Stimulated activated CD4-positive, alpha-beta T cell treated with anti-CD3 and anti-CD28 coated beads, Interleukin-12 subunit alpha, Interleukin-12 subunit beta, amount 100 ng/mL, for 48 hours (primary cell): Measurements from ENCODE around the gene CRKL.
"Not testable (repeated sequence)": the region's sequence is repeated elsewhere in the genome, so short reads cannot be mapped to it uniquely, and the experiment has no call there.

Experiments
- DNase-seq, 3 donors: peaks; one replicate each; pipeline ENCODE4 v3.0.0-alpha.2; 2020; ENCODE audit warnings: low read depth in 2 of 3, low spot score in 1 of 3

Gene CRKL, protein sequence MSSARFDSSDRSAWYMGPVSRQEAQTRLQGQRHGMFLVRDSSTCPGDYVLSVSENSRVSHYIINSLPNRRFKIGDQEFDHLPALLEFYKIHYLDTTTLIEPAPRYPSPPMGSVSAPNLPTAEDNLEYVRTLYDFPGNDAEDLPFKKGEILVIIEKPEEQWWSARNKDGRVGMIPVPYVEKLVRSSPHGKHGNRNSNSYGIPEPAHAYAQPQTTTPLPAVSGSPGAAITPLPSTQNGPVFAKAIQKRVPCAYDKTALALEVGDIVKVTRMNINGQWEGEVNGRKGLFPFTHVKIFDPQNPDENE

DNA sequence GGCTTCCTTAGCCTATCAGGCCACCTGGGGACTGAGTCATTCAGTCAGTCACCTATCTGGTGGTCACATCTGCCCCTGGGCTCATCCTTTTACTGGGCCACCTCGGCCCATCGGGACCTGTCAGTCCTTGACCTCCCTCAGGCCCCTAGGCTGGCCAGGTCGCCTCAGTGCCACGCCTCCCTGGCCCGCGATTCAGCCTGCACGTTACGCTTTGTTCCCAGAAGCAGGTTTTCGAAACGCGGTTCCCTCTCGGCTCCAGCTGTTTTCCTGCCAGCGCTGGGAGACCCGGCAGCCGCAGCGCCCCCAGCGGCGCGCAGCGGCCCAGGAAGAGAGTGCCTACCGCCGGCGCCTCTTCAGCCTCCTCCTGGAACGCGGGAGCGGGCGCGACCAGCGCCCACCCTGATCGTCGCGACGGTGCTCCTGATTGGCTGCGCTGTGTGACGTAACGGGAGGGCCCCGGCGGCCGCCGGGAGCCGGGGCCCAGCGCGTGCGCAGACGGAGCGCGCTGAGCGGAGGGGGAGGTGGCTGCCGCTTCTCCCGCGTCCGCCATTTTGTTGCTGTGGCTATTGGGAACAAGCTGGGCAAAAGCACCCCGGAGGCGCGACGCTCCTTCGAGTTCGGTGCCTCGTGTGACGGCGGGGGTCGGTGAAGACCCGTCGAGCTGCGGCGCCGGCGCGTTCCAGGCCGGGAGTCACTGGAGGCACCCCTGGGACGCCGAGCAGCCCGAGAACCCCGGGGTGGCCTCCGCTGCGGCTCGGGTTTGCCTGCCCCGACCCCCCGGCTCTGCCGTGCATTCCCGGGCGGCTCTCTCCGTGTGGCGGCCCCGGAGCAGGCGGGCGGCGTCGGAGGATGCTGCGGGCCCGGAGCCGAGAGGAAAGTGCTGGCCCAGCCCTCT lies at the start of gene CRKL:
CRKL (plus strand) TSS at position 492 of the 895 bp plus-strand sequence. CDS start 528 bp downstream, outside the sequence.
- peak; percentile 90 to 96 (median 93) for DNase-seq

DNA sequence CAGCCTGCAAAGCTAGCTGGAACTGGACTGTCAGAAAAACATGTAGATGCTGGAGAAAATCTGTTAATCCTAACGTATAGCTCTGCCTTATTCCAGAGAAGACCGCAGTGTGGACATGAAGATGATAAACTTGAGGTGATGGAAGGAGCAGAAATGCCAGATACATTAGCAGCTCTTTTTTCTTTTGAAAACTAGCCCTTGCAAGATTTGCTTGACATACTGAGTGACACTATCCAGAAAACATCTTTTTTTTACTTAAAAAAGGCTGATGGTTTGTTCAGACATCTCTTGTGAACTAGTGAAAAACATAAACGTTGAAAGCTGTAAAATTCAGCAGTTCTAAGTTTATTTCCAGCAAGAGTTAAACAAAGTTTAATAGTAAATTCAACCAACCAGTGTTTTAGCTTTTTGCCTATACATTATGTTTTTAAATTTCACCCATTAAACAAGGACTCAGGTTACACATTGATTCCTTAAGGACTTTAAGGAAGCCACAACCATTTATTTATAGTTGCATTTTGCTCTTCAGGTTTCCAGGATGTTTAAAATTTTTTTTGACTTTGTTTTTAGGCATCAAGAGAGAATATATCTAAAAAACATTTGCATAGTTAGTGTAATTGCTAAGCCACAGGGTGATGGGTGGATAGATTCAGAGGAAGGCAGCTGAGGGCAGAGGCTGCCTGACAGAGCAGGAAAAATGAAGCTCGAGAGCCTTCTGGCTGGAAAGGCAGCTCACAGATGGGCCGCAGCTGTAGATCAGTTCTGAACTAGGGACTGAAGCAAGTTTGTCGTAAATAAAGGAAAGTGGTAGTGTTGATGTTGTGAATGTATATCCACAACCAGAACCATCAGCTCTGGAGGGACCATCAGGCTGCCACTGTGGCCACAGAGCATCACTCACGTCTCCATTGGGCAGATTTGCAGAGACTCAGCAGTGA lies 48.9 kb upstream of the CRKL start:
- no peak for DNase-seq

DNA sequence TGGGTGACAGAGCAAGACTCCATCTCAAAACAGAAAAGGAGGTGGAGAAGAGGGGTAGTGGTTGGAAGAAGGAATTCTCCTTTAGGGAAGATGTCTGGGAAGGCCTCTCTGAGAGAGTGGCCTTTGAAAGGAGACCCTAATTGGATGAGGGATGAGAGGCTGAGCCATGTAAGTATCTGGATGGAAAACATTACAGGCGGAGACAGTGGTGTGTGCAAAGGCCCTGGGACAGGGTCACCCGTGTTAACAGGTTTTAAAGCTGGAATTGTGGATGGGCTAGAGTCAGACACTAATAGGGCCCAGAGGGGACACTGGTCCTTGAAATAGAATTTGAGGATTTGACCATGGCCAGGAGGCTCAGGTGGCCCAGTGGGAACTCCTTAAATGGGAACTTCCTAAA lies 48.0 kb upstream of the CRKL start:
- no peak for DNase-seq

DNA sequence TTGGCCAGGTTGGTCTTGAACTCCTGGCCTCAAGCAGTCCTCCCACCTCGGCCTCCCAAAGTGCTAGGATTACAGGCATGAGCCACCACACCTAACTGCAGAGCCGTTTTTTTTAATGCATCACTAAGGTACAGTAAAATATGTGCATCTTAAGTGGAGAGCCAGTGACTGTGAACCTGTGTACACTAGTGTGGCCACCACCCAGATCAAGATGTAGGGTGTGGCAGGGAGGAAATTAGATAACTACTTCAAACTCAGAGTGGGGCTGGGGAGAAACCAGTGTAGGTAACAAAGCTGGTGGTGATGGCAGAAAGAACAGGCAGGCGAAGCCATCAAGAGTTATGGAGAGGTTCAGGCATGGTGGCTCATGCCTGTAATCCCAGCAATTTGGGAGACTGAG lies 44.0 kb upstream of the CRKL start:
- DNase-seq = no peak

DNA sequence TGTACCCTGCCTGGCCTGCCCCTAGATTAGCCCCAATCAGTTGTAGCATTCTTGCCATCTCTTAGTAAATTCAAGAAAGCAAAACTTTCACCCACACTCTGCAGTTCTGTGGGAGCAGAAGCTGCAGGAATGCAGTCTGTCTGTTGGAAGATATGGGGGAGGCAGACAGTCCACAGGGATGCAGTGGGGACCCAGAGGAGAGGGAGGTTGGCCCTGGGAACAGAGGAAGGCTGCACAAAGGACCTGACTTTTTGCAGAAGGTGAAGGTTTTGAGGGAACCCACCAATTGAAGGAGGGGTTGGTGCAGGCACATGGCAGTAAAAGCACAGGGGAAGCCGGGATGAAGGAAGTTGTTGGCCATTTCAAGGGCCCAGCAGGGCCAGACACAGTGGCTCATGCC lies 41.9 kb upstream of the CRKL start:
- no peak for DNase-seq

DNA sequence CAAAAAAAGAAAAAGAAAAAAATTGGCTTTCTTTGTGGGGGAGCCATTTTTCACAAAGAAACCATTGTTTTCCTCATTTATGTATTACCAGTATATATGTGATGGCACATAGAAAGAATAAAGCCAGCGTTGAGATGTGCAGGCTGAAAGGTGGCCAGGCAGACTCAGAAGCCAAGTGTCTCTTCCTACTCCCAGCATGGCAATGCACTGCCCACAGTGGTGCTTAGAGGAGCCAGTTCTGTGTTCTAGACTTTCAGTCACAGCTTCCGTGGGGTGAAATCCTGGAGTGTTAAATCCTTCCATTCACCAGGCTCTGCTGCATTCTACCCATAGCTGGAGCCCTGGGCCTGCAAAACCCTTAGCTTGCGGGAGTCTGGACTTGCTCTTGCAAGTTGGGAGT lies 39.5 kb upstream of the CRKL start:
- DNase-seq = no peak

DNA sequence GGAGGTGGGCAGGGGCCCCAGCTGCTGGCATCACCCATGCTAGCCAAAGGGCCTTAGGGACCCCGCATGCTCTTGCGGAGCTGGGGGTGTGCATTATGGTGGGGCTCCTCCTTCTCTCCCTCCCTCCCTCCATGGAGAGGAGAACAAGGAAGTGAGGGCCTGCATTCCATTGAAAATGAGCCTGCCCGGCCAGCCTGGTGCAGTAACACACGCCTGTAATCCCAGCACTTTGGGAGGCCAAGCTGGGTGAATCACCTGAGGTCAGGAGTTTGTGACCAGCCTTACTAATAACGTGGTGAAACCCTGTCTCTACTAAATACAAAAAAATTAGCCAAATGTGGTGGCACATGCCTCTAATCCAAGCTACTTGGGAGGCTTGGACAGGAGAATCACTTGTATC lies 36.0 kb upstream of the CRKL start:
- DNase-seq = no peak

DNA sequence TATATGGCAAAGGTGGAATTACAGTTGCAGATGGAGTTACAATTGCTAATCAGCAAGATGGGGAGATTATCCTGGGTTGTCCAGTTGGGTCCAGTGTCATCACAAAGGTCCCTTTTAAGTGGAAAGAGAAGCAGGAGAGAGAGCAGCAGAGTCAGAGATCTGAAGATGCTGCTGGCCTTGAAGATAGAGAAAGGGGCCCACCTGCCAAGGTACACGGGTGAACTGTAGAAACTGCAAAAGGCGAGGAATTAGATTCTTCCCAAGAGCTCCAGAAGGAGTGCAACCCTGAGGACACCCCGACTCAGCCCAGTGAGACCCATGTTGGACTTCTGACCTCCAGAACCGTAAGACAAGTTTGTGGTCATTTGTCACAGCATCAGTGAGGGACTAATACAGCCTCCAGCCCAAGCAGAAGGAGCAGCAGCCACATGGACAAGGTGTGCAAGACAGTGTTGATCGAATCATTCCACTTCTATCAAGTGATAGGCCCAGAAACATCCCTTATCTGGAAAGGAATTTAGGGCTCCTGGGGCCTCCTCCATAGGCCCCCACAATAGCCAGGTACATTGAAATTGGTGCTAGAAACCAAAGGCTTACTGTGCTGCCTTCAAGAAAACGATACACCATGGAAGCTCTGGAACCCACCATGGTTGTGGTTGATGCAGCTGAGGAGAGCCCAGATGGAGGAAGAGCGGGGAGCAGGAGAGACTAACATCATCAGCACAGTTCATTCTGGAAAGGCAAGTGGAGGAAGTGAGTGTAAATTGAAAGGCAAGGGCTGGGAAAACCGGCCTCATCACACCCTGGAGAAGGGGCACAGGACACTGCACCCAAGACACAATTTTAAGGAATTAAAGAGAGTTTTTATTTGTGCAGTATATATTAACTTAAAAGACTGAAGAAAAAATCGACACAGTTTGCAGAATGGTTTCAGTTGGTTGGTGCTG lies 35.1 kb upstream of the CRKL start:
- no peak for DNase-seq

DNA sequence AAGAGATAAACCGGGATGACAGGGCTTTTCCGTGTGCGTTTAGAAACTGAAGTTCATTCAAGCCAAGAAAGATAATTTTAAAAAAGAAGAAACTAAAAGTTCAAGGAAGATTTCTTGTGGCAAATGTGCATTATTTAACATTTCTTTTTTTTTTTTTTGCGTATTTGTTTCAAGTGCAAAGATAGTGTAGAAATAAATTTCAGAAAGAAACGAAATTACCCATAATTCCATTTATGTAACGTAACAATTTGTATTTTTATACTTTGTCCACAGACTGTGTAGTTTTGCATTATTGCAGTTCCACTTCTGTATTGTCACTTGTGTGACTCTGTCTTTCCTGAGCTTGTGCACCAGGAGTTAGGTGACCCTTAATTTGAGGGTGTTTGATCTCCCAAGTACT lies 34.4 kb upstream of the CRKL start:
- no peak for DNase-seq

DNA sequence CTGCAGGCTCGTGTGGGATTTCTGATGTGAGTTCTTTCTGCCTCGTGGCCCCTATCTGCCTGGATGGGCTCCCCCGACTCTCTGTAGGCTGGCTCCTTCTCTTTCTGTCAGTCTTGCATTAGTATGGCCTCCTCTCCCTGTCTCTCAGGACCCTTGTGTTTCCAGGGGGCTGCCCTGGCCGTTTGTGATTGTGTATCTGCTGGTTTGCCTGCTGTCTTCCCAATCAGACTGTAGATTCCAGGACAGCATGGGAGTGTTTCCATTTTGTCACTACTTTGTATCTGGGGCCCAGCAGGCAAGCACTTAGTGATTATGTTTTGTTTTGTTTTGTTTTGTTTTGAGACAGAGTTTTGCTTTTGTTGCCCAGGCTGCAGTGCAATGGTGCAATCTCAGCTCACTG lies 32.8 kb upstream of the CRKL start:
- no peak for DNase-seq

DNA sequence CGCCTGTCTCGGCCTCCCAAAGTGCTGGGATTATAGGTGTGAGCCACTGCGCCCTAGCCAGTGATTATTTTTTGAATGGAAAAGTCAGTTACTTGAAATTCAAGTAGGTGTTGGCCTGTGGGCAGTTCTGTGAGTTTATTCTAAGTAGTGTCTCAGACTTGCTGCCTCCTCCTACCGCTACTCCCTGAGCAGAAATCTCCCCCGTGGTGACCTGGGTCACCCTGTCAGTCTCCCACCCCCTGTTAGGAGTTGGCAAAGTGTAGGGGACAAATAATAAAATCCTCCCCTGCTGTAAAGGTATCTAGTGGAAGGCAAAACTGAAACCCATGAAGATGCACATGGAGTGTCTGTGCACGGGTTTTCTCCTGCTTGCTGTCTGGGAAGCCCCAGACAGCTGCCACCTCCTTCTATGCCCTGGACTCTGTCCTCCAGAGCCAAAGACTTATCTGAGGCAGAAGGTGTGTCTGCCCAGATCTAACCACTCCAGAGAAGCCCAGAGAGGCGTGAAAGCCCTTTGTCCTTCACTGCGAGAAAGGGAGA lies 32.1 kb upstream of the CRKL start:
- no peak for DNase-seq

DNA sequence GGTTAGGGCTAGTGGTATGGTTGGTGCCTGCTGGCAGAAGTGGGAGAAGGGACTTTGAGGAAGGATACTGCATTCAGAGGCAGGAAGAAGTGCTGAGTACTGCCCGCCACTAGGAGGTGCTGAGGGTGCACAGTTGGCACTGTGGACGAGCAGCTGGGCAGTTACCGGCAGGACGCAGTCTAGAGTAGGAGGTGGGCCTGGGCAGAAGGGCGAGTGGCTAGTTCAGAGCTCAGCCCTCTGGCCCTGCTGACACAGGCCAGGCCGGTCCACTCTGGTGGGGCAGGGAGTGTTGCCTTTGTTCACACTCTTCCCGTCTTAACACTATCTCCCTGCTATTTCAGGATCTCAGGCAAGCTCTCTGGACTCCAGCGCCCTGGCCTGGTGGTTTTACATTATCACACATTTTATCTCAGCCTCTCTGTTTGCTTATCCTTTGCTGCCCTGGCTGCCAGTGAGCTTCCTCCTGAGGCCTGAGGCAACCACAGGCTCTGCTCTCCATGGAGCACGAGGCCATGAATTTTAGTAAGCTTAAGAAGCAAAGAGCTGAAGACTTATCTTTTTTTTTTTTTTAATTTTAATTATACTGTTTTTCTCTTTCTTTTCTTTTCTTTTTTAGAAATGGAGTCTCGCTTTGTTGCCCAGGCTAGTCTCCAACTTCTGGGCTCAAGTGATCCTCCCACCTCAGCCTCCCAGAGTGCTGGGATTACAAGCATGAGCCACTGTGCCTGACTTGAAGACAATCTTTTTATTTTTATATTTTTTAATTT lies 31.5 kb upstream of the CRKL start:
- DNase-seq = peak; percentile 4 to 34 (median 11)

DNA sequence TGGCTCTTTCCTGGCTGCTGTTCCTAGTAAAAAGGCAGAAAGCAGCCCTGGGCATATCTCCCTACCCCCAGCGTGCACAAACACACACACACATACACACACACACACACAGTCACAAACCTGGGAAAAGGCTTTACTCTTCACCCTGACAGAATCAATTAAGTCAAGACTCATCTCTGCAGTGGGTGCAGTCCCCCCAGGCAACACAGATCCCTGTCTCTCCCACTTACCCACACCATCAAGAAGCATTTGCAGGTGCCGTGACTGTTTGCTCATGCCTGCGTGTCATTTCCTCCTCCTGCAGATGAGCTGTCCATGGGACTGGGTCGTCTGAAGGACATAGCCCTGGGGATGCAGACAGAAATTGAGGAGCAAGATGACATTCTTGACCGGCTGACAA lies 29.8 kb upstream of the CRKL start:
- DNase-seq = no peak

DNA sequence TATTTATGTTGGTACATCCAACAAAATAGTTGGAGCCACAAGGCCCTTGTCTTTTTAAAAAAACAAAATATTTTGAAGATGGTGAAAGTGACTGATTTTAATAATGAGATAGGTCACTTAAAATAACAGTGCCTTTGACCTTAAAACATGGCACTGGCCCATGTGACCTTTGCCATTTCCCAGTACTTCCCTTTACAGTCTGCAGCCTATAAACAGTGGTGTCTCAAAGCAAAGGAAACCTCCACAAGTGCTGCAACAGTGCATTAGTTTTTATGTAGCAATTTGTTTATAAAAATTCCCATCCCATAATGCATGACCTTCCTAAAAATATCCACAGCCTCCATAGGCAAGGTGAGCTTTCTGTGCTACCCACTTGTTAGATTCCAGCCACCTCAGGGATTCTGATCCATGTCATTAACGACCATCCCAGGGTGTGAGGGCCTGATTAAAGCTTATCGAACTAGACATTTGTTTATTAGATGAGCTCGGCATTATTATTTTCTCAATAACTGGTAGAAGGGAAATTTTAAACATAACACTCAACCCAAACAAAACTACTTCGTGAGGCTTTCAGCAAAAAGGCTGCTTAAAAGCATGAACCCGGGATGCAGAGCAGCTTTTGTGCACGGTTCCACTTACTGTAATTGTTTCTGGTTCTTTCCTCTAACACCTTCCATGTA lies 28.0 kb upstream of the CRKL start:
- no peak for DNase-seq

DNA sequence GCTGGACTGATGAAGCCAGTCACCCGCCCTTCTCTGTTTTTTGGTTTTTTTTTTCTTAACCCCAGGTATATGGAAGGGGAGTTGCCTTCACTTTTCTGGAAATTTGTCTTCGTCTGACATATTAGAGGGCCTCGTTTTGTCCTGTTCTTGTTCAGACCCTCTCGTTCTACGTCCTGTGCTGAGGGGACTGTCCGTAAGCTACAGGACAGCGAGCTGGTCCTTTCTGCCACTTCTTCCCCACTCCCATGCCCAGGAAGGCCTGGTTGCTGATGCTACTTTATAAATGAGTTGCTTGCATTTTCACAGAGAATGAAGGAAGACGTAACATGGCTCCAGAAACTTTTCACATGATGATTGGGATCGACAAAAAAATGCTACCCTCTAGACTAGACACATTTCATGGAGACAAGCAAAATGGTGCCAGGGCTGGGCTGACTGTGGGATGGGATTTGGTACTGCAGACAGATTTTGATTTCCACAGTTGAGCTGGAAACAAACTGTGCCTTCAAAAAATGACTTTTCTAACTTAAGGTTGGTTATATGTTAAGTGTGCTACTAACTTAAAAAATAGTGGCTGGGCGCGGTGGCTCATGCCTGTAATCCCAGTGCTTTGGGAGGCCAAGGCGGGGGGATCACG lies 27.2 kb upstream of the CRKL start:
- no peak for DNase-seq

DNA sequence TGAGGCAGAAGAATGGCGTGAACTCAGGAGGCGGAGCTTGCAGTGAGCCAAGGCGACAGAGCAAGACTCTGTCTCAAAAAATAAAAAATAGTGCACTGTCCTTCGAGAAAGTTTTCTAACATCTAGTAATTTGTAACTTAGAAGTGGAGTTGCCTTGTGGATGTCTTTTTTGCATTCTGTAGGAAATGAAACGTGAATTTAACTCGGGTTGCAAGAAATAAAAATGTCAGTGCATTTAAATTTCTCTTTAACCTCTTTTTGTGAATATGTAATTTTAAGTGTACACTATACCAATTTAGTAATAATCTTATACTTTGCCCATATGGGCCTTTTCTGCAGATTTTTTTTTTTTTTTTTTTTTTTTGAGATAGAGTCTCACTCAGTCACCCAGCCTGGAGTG lies 26.2 kb upstream of the CRKL start:
- DNase-seq = no peak

DNA sequence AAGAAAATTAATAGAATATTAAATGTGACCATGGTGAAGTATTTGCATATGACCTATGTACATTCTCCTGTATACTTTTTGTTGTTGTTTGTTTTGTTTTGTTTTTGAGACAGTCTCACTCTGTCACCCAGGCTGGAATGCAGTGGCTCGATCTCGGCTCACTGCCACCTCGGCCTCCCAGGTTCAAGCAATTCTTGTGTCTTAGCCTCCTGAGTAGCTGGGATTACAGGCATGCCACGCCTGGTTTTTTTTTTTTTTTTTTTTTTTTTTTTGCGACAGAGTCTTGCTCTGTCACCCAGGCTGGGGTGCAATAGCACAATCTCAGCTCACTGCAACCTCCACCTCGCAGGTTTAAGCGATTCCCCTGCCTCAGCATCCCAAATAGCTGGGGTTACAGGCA lies 19.5 kb upstream of the CRKL start:
- not testable (repeated sequence) for DNase-seq

DNA sequence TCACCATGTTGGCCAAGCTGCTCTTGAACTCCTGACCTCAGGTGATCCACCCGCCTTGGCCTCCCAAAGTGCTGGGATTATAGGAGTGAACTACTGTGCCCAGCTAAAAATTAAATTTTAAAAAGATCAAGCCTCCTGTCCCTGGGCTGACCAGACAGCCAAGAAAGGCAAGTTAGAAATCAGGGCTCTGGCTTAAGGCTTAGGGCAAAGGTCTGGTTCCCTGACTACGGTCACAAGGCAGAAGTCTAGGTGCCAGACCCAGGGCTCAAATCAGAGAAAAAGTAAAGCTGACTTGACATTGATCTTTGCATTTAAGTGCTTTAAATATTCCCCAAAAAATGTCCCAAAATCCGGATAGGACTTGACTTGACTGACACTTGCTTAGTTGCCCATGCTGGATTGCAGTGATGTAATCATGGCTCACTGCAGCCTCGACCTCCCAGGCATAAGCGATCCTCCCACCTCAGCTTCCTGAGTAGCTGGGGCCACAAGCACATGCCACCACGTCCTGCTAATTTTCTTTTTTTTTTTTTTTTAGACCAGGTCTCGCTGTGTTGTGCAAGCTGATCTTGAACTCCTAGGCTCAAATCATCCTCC lies 17.3 kb upstream of the CRKL start:
- DNase-seq = no peak
